Measurements from ENCODE around the gene TSEN15. TPM values are rescaled to one million over a fixed set of nuclear protein-coding genes. Genes with fewer than 3 reads are reported as not detected.

Gene TSEN15
- polyA plus RNA-seq, 1 donor from 2014 or later, result 35.1 TPM

GRCh38 chr1:184056921-184057555 lies 5.5 kb downstream of the TSEN15 start:
- Mint-ChIP-seq H3K4me1 (peaks cover 10 to 18% (median 12%) of the 10 kb centered on the region in 3 donors), H3K4me3 (no peak overlapping the region), H3K27ac (no peak overlapping the region), H3K27me3 (no peaks in the 10 kb centered on the region), H3K9me3 (no peaks in the 10 kb centered on the region), H3K36me3 (no peaks in the 10 kb centered on the region)

- Mint-ChIP-seq H3K27me3 (no peaks in the 10 kb centered on the region), H3K36me3 (peaks cover 2% of the 10 kb centered on the region), H3K27ac (no peak overlapping the region), H3K9me3 (no peaks in the 10 kb centered on the region), H3K4me3 (no peak overlapping the region), H3K4me1 (peaks cover 0 to 4% (median 0%) of the 10 kb centered on the region in 3 donors)
These were observed 8.4 kb downstream of the TSEN15 start for GRCh38 chr1:184059887-184060286.

GRCh38 chr1:184060316-184060715 lies 8.8 kb downstream of the TSEN15 start:
- no peak overlapping the region for H3K4me3 Mint-ChIP-seq
- H3K9me3 Mint-ChIP-seq, result no peaks in the 10 kb centered on the region
- peaks cover 5% of the 10 kb centered on the region for H3K36me3 Mint-ChIP-seq
- peaks cover 0 to 2% (median 0%) of the 10 kb centered on the region in 3 donors for H3K4me1 Mint-ChIP-seq
- no peaks in the 10 kb centered on the region for H3K27me3 Mint-ChIP-seq
- no peak overlapping the region for H3K27ac Mint-ChIP-seq

GRCh38 chr1:184061396-184062003 lies 10.0 kb downstream of the TSEN15 start:
- Mint-ChIP-seq H3K36me3 (peaks cover 7% of the 10 kb centered on the region), H3K9me3 (no peaks in the 10 kb centered on the region), H3K4me3 (no peak overlapping the region), H3K4me1 (peaks cover 0 to 2% (median 0%) of the 10 kb centered on the region in 3 donors), H3K27ac (no peak overlapping the region), H3K27me3 (no peaks in the 10 kb centered on the region)

DNA sequence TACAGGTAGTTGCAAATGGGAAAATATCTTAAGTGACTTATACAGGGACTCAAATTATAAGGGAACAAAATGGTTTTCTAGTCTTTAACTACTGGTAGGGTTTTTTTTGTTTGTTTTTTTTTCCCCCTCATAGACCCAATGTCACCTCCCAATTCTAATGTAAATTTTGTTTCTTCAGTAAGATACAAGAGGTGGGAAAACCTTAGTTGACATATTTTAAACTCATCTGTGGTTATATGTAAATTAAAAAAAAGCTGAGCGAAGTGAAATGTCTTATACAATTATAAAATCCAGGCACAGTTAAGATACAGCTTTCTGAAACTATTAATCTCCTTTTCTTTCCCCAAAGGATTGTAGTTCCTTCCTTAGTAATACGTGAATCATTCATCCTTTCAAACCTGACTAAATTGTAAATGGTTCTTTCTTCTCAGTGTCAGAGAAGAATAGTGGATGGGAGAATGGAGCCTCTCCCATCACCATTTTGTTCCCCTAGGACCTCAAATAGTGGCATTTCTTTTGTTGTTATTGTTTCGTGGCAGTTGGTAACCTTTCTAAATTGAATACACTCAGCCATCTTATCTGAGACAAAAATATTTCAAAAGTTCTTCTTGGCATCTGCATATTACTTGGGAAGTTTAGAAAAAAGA lies 11.2 kb downstream of the TSEN15 start:
- Mint-ChIP-seq H3K27ac (no peak overlapping the region), H3K4me1 (peaks cover 2 to 3% (median 3%) of the 10 kb centered on the region in 3 donors), H3K27me3 (no peaks in the 10 kb centered on the region), H3K36me3 (peaks cover 8% of the 10 kb centered on the region), H3K9me3 (no peaks in the 10 kb centered on the region), H3K4me3 (no peak overlapping the region)

DNA sequence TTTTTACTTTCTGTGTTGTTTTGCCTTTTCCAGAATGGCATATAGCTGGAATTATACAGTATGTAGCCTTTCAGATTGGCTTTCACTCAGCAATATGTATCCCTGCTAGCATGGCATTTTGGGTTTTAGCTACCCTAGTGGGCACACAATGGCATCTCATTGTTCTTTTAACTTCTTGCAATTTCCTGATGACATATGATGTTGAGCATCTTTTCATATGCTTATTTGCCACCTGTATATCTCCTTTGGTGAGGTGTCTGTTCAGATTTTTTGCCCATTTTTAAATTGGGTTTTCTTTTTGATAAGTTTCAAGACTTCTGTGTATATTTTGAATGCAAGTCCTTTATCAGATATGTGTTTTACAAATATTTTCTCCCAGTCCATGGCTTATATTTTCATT lies 14.0 kb downstream of the TSEN15 start:
- H3K4me3 Mint-ChIP-seq, result no peak overlapping the region
- no peaks in the 10 kb centered on the region for H3K27me3 Mint-ChIP-seq
- H3K36me3 Mint-ChIP-seq, result peaks cover 8% of the 10 kb centered on the region
- peaks cover 1 to 3% (median 3%) of the 10 kb centered on the region in 3 donors for H3K4me1 Mint-ChIP-seq
- no peak overlapping the region for H3K27ac Mint-ChIP-seq
- H3K9me3 Mint-ChIP-seq, result no peaks in the 10 kb centered on the region

- H3K9me3 Mint-ChIP-seq, result no peaks in the 10 kb centered on the region
- H3K27me3 Mint-ChIP-seq, result no peaks in the 10 kb centered on the region
- peaks cover 10% of the 10 kb centered on the region for H3K36me3 Mint-ChIP-seq
- H3K4me3 Mint-ChIP-seq, result no peak overlapping the region
- H3K4me1 Mint-ChIP-seq, result peaks cover 0 to 3% (median 3%) of the 10 kb centered on the region in 3 donors
- H3K27ac Mint-ChIP-seq, result no peak overlapping the region
These were observed 16.8 kb downstream of the TSEN15 start for GRCh38 chr1:184068354-184068753.

DNA sequence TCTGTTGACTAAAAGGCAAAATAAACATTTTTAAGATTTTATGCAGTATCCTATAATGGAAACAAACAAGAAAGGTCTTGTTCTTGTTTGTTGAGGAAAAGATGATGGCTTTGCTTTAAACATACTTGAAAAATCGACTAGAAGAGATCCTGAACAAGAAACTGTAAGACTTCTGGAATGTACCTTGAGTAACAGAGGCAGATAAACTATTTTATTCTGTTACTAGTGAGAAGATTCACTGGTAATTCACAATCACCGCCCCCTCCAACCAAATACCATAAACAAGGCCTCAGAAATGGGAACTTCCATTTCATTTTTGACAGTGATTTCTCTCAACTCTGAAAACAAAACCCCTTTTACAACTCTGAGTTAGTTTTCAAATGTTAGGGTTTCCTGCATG lies 18.1 kb downstream of the TSEN15 start:
- Mint-ChIP-seq H3K36me3 (peaks cover 8% of the 10 kb centered on the region), H3K27ac (no peak overlapping the region), H3K4me3 (no peak overlapping the region), H3K27me3 (no peaks in the 10 kb centered on the region), H3K9me3 (no peaks in the 10 kb centered on the region), H3K4me1 (peaks cover 0 to 3% (median 3%) of the 10 kb centered on the region in 3 donors)

DNA sequence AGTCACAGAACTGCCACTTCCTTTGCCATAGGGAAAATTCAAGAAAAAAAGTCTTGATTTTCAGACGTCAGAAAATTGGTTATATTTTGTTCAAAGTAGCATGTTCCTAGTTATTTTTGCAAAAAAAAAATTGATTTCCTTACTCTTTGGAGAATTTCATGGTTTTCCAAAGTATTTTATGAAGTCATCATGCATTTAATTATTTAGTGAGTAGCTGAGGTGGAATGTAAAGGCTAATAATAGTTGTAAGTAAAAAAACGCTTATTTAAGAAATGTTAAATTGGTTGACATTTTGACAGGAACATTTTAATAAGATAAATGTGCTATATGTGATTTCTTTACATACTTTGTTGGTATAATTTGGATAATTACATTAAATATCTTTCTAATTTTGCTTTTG lies 20.8 kb downstream of the TSEN15 start:
- H3K4me3 Mint-ChIP-seq, result no peak overlapping the region
- no peaks in the 10 kb centered on the region for H3K9me3 Mint-ChIP-seq
- H3K36me3 Mint-ChIP-seq, result peaks cover 2% of the 10 kb centered on the region
- no peaks in the 10 kb centered on the region for H3K4me1 Mint-ChIP-seq
- no peaks in the 10 kb centered on the region for H3K27me3 Mint-ChIP-seq
- no peak overlapping the region for H3K27ac Mint-ChIP-seq

GRCh38 chr1:184074383-184074782 lies 22.9 kb downstream of the TSEN15 start:
- H3K4me3 Mint-ChIP-seq, result no peak overlapping the region
- H3K27ac Mint-ChIP-seq, result no peak overlapping the region
- no peaks in the 10 kb centered on the region for H3K4me1 Mint-ChIP-seq
- H3K27me3 Mint-ChIP-seq, result no peaks in the 10 kb centered on the region
- H3K9me3 Mint-ChIP-seq, result no peaks in the 10 kb centered on the region
- H3K36me3 Mint-ChIP-seq, result peaks cover 4% of the 10 kb centered on the region

DNA sequence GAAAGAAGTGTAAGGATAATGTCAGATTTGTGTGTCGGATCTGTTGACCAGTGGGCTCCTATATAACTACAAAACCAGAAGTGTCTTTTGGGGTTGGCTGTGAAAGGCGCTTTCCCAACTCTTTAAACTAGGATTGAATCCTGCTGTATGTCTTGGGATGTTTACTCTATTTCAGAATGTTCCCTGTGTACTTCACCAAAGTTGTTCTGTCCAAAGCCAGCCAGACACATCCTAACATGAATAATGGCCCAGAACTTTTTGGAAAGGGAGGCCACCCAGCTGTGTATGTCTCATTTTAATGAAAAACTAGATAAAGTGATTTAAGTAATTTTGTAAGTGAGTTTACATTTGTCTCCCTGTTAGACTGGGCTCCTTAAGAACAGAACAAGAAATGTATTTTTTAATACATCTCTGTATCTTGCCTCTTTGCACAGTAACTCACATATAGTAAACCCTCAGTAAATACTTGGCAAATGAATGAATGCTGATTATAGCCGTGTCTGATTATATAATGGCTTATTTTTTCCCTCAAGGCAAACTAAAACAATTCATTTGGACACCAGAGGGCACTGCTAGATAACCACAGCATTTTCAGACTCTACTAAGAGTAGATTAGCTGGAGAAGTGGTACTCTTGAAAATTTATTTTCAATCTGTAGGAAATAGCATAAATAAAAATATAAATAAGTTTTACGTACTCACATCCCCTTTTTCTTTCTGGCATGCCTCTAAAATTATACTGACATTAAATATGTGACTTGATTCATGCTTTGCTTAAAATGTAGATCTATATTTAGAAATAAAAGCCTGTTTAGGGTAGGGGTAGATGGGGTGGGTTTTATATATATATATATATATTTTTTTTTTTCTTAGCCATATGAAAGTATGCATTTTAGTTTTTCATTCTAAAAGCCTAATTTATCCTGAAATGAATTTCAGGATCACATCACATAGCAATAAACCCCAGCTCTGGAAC lies 23.8 kb downstream of the TSEN15 start:
- H3K27ac Mint-ChIP-seq, result no peak overlapping the region
- H3K36me3 Mint-ChIP-seq, result peaks cover 7% of the 10 kb centered on the region
- no peaks in the 10 kb centered on the region for H3K27me3 Mint-ChIP-seq
- no peak overlapping the region for H3K4me3 Mint-ChIP-seq
- no peaks in the 10 kb centered on the region for H3K4me1 Mint-ChIP-seq
- H3K9me3 Mint-ChIP-seq, result no peaks in the 10 kb centered on the region

- Mint-ChIP-seq H3K4me1 (no peaks in the 10 kb centered on the region), H3K9me3 (no peaks in the 10 kb centered on the region), H3K4me3 (no peak overlapping the region), H3K36me3 (peaks cover 6% of the 10 kb centered on the region), H3K27ac (no peak overlapping the region), H3K27me3 (no peaks in the 10 kb centered on the region)
These were observed 27.2 kb downstream of the TSEN15 start for GRCh38 chr1:184078564-184079249.

DNA sequence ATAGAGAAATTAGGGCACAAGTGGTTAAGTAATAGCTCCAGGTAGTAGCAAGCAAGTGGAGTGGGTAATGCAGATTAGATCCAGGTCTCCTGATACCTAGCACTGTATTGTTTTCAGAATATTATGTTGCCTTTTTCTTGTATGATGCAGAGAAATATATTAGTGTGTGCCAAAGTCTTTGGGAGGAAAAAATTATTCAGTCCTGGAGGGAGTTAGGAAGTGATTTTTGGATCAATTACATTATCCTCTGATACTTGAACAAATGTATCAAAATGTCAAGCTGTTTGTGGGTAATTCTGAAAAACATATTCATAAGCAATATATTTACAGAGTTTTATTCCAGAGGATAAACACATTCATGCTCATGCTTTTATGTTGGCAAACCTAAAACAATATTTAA lies 28.8 kb downstream of the TSEN15 start:
- Mint-ChIP-seq H3K4me3 (no peak overlapping the region), H3K9me3 (no peaks in the 10 kb centered on the region), H3K27ac (no peak overlapping the region), H3K4me1 (no peaks in the 10 kb centered on the region), H3K27me3 (no peaks in the 10 kb centered on the region), H3K36me3 (peaks cover 8% of the 10 kb centered on the region)

- no peaks in the 10 kb centered on the region for H3K27me3 Mint-ChIP-seq
- peak overlapping the region in 1 of 3 donors; percentile 29 for H3K27ac Mint-ChIP-seq
- peaks cover 7% of the 10 kb centered on the region for H3K36me3 Mint-ChIP-seq
- no peaks in the 10 kb centered on the region for H3K4me1 Mint-ChIP-seq
- H3K4me3 Mint-ChIP-seq, result no peak overlapping the region
- no peaks in the 10 kb centered on the region for H3K9me3 Mint-ChIP-seq
These were observed 31.2 kb downstream of the TSEN15 start for GRCh38 chr1:184082541-184083415.
